ENCODE results near the gene MICAL2.

The MICAL2 gene

DNA sequence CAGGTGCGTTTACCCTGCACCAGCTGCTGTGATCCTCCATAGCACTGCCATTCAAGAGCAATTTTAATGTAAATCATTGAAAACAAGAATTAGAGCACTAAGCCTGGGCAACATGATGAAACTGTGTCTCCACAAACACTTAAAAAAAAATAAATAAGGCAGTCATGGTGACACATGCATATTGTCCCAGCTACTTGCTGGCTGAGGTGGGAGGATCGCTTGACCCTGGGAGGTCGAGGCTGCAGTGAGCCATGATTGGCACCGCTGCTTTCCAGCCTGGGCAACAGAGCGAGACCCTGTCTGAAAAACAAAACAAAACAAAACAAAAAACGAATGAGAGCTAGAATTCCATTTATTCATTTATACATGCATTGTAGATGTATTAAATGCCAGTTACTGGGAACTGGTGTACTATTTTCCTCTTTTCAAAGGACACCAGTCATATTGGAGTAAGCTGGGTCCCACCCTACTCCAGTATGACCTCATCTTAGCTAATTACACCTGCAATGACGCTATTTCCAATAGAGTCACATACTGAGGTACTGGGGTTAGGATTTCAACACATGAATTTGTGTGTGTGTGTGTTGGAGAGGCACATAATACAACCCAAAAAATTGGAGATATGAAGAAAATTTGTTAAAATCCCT, 101.9 kb downstream of the MICAL2 start:
- DNase-seq: no peak

DNA sequence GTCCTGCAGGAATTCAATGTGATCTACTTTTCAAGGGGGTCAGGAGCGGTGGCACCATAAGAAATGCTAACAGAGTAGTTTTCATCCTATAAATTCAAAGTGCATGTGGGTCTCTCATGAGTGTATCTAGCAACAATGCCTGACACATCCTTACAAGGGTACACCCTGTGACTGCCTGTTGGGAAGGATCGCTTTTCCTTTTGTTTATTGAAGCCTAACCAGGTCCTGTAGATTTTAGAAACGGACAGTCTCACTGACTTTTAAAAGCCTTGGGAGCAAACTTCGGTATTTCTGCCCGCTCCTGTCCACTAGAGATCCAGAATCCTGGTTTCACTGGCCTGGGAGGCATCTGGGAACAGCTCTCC, 102.4 kb downstream of the MICAL2 start:
- no peak for DNase-seq

DNA sequence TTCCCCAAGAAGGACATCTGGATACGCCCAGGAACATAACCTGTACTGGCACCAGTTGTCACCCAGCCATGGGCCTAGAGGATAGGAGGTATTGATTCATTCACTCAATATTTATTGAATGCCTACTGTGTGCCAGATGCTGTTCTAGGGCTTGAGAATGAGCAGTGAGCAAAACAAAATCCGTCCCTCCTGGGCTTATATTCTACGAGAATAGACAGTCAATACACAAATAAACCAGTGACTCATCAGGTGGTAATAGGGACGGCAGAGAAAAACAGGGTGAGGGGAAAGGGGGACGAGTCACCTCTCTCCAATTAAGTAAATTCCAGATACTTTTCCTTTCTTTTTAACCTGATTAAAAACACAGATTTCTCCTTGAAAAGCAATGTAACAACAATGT, 103.5 kb downstream of the MICAL2 start:
- peak; percentile 71 for DNase-seq

DNA sequence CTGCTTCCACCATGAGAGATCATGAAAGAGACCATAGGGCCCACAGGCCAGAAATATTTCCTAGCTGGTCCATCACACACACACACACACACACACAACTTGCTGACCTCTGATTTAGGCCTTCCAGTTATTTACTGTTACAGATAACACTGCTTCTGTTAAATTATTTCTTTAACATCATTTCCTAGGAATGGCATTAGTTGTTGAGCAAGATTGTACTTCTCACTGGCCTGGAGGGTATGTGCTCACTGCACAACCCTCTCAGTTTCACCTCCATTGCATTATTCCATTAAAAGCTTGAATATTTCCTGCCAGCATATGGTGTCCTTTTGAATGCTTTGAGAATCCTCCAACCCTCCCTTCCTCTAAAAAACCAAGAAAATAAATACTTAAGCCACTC, 104.4 kb downstream of the MICAL2 start:
- DNase-seq: no peak

DNA sequence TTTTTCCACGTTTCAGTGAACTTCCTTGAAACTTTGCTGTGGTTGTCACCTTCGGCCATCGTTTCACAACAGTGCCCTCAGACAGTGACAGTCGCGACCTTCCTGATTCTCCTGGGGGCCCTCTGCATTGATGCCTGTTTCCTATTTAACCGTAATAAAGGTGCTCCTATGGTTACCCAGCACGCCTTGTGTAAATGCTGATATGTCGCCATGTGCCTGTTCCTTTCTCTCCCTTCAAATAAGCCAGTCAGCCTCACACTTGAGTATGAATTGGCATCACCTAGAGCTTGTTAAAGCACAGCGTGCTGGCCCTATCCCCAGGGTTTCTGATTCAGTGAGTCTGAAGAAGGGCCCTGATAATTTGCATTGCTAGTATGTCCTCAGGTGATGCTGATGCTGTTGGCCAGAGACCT, 104.8 kb downstream of the MICAL2 start:
- no peak for DNase-seq

DNA sequence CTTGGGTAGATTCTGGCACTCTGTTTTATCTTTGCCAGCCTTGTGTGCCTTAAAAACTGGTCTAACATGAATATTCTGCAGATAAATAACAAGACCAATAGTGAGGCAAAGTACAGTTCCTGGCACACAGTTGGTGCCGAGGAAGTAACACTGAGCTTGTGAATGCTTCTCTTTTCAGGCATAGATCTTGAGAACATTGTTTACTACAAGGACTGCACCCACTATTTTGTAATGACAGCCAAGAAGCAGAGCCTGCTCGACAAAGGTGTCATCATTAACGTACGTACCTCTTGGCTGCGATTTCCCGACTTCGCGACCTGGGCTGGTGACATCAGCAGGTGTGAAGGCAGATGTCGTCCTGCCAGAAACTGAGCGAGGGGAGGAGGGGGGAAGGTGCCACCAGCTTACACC, 105.7 kb downstream of the MICAL2 start:
- DNase-seq: no peak

DNA sequence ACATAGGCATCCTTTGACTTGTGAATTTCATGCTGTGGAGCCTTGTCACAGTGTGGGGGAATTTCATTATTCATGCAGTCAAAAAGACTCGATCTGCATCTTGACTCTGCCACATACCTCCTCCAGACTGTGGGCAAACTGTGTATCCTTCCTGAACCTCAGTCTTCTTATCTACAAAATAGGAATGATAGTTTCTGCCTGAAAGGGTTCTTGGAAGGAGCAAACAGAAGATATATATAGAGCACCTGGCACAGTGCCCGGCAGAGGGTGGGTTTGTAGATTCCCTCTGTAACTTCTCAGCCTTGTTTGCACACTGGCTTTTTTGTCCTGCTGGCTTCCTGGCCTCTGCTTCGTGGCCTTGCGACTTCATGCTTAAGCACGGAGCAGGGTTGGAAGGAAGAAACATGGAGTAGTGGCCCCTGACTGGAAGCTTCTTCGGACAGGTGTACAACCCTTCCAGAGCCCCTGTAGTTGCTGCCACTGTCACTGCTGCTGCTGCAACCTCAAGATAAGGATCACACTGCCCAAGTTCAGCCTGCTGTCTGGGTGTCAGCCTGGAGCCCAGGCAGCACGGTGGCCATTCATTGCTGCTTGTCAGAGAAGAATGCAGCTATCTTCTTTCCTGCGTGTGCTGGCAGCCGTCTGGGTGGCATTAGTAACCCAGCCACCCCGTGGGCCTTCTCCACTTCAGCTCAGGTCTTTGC, 106.4 kb downstream of the MICAL2 start:
- DNase-seq: peak; percentile 48

DNA sequence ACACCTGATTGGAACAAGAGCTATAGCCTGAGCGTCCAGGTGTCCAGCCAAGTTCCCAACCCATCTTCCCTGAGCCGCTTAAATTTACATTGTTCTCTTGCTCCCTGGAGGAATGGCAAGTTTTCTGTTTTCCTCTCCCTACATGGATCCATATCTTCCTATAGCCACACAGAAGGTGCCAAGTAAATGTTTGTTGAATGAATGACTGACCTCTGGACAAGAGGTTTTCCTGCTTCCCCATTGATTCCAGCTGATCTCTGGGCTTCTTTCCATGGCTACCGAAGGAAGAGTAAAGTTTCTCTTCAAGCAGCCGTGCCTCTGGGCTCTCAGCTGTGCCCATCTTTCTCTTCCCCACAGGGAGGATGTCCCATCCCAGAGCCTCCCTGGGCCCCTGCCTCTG, 107.5 kb downstream of the MICAL2 start:
- no peak for DNase-seq

DNA sequence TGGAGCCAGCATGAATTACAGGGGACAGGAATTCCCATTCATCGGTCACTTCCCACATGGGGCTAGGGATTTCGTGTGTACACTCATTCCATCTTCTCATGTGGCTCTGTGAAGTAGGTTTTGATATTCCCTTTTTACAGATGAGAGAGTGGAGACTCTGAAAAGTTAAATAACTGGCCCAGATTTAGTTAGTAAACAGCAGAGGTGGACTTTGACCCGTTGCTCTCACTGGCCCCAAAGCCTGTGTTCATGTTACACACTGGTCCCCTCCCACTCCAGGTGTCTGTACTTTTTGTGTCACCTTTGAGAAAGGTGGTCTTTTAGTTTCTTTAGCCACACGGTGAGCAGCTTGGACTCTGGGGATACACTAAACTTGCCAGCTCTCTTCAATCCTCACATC, 108.5 kb downstream of the MICAL2 start:
- no peak for DNase-seq

DNA sequence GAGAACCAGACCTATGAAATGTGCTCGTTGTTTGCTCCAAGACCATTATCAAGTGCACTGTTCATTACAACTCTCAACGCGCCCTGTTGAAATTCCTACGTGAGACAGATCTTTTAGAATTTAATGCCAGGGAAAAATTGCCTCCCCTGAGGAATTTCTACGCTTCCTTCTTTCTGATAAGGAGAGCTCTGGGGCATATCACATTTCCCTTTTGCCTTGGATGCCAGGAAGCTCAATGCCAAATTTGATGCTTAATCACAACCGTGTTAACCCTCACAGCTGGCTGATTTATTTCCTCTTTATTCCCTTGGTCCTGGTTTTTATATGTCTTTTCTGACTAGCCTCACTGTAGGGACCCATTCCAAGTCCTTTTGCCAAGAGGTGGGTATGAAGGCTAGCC, 109.4 kb downstream of the MICAL2 start:
- no peak for DNase-seq

DNA sequence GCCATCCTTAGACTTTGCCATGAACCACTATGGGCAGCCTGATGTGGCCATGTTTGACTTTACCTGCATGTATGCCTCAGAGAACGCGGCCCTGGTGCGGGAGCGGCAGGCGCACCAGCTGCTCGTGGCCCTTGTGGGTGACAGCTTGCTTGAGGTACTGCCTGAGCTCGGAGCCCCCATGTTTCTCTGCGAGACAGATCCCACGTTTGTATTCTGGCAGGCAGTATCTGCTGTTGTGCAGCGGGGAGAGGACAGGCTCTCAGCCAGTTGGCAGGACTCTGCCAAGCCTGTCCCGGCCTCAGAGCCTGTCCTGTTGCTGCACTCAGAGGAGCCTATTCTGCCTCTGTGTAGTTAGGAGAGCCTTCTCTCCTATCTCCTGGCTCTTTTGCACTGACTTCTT, 109.9 kb downstream of the MICAL2 start:
- DNase-seq: no peak

DNA sequence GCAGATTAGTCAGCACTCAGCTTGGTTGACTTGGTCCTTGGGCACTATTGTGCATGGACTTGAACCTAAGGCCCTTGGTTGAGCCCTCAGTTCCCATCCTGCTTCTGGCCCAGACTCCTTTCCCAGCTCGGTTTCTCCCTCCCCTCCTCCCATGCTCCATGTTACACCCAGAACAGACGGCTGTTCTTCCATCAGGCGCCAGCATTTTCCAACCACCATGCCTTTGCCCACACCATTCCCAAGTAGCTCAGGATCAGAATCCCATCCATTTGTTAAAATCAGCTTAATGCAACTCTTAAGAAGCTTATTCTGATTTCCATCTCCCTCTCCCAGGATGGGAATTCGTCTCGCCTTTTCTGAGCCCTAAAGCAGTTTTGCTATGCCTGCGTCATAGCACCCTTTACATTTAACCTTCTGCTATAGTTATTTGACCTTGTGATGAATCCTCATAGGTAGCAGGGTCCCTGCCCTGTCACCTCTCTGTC, 110.7 kb downstream of the MICAL2 start:
- no peak for DNase-seq

DNA sequence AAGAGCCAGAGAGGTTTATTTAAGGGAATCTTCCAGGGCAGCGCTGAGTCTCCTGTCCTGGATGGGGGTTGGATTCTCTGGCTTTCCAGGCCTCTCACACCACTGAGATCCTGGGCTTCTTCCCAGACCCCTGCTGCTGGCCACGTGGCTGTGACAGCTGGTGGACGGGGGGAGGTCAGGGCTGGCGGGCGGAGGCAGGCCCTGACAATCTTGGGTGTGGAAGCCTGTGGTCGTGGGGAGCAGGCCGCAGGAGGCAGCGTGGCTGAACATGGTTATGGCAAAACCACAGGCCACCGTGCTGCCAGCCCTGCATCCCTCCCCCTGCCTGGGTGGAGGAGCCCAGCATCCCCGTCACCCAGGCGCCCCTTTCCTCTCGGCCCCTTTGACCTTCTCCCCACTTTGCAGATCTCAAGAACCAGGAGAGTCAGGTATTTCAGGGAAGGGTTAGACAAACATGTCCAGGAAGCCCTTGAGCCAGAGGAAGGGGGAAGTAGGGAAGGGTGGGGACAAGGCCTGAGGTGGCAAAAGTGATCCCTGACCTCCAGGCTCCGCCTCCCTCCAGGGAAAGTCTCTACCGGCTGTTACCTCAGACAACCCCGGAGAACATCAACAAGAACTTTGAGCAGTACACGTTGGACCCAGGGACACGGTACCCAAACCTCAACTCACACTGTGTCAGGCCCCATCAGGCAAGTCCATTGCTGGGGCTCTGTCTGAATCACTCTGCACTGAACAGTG, 111.8 kb downstream of the MICAL2 start:
- DNase-seq: peak; percentile 91

DNA sequence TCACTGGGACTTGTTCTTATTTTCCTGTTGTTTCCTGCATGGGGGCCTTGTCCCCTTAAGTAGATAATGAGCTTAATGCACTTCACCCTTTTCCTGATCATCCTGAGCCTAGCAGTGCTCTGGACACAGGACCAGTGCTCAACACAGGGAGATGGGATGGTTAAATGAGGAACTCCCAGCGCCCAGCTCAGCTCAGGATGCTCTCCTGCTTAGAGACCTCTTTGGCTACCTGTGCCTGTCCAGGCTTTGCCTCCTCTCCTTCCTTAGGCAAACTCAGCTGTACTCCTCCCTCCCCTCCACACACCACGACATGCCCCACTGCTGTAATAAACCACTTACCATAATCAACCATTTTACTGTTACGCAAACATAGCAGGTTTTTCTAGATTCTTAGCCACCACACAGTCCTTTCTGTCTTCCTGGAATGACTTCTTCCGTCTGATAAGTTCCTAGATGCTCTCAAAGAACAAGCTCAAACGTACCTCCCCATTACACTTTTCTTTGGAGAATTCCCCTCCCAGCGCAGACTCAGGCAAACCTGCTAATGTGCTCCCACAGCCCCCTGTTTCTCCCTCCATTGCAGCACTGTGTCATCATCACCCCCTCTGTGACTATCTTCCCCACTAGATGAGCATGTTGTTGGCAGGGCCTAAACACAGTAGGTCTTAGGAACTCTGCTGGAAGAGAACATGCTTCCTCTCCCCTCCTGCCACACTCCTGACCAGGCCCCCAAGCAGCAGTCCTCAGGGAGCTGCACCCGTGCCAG, 113.6 kb downstream of the MICAL2 start:
- DNase-seq: peak; percentile 54

DNA sequence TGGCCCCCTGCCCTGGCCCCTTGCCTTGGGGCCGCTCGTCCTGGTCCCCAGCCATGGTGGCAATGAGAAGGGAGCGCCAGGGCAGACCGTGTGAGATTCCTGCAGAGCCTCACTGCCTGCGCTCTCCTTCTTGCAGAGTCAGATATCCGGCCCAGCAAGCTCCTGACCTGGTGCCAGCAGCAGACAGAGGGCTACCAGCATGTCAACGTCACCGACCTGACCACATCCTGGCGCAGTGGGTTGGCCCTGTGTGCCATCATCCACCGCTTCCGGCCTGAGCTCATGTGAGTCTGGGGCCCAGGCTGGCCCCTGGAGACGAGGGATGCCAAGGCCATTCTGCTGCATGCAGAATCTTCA, 114.1 kb downstream of the MICAL2 start:
- DNase-seq: peak; percentile 95

DNA sequence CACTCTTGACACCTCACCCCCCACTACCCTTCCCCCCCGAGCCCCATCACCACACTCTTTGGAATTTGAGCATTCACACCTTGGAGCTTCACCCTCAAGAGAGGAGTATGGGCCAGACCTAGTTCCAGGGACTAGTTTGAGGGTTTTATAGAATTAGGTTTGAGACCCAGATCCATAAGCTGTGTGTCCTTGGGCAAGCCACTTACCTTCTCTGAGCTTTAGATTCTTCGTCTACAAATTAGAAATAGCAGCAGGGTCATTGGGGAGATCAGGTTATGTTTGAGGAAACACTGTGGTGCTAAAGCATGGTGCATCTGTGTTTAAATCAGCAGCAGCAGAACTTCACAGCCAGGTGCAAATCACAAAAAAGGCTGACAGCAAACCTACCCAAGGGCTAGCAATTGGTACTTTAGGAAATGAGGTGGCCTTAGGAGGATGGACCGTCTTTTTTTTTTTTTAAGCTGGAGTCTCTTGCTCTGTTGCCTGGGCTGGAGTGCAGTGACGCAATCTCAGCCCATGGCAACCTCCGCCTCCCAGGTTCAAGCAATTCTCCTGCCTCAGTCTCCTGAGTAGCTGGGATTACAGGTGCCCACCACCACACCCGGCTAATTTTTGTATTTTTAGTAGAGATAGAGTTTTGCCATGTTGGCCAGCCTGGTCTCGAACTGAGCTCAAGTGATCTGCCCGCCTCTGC, 114.8 kb downstream of the MICAL2 start:
- no peak for DNase-seq

DNA sequence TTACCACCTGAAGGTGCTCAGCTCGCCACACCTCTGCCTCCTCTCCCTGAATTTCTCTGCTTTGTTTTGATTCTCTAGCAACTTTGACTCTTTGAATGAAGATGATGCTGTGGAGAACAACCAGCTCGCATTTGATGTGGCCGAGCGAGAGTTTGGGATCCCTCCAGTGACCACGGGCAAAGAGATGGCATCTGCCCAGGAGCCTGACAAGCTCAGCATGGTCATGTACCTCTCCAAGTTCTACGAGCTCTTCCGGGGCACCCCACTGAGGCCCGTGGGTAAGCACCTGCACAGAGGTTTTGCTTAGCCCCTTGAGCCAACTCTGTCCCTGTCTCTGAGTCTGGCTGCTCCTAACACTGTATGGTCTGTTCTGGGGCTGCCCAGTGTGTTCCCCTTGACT, 115.7 kb downstream of the MICAL2 start:
- DNase-seq: no peak

DNA sequence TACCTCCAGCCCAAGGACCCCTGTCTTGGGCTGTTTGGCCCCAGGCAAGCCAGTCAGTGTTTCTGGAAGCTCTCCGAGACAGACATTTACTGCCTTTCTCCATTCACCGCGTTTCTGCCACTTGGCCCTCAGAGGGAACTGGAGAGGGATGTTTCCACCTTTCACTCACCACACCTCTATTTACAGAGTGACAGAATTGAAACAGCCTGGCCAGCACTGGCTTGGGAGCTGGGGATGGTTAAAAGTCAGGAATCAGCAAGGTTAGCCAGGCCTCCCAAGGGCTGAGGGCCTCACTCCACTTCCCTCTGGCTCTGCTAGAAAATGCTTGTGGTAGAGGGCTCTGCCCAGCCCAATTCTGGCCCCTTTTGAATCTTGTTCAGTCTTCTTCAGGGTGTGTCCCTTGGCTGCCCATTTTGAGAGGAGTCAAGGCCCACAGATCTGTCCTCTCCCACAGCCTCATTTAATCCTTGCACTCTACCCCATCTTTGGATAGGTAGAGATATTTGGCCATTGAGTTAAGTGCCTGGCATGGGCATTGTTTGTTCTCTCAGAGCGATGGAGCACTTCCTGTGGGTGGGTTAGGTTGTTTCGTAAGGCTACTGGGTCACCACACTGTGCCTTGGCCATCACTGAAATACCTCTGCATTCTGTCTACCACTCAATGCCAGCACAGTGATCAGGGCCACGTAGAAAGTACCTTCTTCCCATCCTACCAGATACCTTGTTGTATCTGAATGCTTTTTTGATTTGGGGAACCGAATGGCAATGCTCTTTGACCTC, 119.2 kb downstream of the MICAL2 start:
- no peak for DNase-seq

DNA sequence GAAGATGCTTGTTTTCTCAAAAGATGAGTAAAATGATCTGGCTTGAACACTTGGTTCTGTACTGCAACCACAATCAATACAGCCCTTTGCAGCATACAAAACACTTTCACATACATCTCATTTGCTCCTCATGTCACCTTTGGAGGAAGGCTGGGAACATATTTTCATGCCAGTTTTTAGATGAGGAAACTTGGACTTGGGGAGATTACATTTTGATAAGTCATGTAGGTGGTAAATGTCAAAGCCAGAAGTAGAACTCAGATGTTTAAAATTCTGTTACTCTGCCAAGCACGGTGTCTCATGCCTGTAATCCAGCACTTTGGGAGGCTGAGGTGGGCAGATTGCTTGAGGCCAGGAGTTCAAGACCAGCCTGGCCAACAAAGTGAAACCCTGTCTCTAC, 121.8 kb downstream of the MICAL2 start:
- no peak for DNase-seq

DNA sequence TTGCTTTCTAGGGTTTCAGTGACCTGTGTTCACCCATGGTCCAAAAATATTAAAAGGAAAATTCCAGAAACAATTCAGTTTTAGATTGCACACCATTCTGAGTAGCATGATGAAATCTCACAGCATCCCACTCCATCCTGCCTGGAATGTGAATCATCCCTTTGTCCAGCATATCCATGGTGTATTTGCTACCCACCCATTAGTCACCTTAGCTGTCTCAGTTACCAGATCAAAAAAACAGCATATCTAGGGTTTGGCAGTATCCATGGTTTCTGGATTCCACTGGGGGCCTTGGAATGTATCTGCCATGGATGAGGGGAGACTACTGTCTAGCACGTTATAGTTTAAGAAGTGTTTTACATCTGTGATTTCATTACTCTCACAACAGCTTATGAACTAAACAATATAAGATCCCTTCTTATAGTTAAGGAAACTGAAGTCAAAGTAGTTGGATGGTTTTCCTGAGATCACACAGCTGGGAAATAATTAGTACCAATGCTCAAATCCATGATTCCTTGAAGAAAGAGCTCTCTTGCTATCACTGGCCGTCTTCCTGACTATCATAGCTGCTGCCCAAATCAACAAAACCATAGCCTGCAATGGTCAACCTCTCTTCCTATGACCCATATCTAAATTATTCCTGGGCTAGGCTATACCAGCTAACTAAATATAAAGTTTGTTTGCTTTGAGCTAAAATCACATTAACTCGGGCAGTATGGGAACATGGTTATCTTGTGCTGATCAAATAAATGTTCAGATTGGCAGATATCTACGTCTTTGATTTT, 122.6 kb downstream of the MICAL2 start:
- peak; percentile 97 for DNase-seq

DNA sequence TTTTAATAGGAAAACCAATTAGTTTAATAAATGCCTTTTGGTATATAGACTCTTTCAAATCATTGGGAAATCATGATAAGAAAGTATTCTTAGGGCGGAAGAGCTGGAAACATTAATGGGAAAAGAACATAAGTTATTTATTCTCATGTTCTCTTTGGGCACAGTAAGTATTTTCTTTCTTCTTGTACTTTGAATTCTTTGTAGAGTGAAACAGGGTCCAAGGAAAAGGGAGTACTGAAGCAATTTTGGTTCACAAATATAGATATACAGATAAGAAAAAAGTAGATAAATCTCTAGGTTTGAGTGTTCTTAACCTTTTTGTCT, 123.2 kb downstream of the MICAL2 start:
- DNase-seq: no peak
